Colonic mucosa (tissue), 4 donors: ENCODE measurements around the gene NXPH1. TPM values are rescaled to one million over a fixed set of nuclear protein-coding genes. Genes with fewer than 3 reads are reported as not detected.

Experiments used
- DNase-seq: peaks from one replicate; pipeline ENCODE4 v3.0.0-alpha.2; 2020
- H3K27ac ChIP-seq: fragments of 200-600 bp; one replicate; pipeline ENCODE4 v1.8.0; 2021
- H3K27me3 ChIP-seq: fragments of 200-600 bp; one replicate; pipeline ENCODE4 v1.8.0; 2021
- H3K36me3 ChIP-seq: fragments of 200-600 bp; one replicate; pipeline ENCODE4 v1.8.0; 2021
- H3K4me1 ChIP-seq: fragments of 200-600 bp; one replicate; pipeline ENCODE4 v1.8.0; 2021; ENCODE audit warnings: mild to moderate bottlenecking
- H3K4me3 ChIP-seq: fragments of 200-600 bp; one replicate; pipeline ENCODE4 v1.8.0; 2021
- H3K9ac ChIP-seq, 2 donors: one replicate each; pipeline ENCODE4 v1.7.0; 2013; ENCODE audit warnings: control low read depth in 2 of 2, low read depth in 2 of 2, low read length in 2 of 2
- H3K9me3 ChIP-seq: fragments of 200-600 bp; one replicate; pipeline ENCODE4 v1.8.0; 2021
- CTCF ChIP-seq: fragments of 200-600 bp; IDR thresholded peaks from one replicate; pipeline ENCODE4 v1.8.0; 2022; ENCODE audit warnings: antibody characterized with exemption, mild to moderate bottlenecking
- intact Hi-C: fragments of 100-400 bp; cut with DNase I; formaldehyde crosslinking; loops from one replicate; pipeline ENCODE4 v1.14.1; 2022
- total RNA-seq, 2 donors: library from RNA; stranded (reverse); fragmentation: NEBNext Ultra II Directional in 1 of 2; extraction: Animal tissue kit (Norgen Biotek cat#: 25700) in 1 of 2; gene quantifications; one replicate each; pipeline ENCODE4 v1.2.1, GENCODE V29; 2021
- donor health status: healthy.
- donor health status: DM: no; HTN: no; CAD: no.
- donor health status: DM: no; HTN: no; CAD: no.

NXPH1 gene
- total RNA-seq, 2 donors from 2014 or later: 0.30 TPM; not detected in 1

DNA sequence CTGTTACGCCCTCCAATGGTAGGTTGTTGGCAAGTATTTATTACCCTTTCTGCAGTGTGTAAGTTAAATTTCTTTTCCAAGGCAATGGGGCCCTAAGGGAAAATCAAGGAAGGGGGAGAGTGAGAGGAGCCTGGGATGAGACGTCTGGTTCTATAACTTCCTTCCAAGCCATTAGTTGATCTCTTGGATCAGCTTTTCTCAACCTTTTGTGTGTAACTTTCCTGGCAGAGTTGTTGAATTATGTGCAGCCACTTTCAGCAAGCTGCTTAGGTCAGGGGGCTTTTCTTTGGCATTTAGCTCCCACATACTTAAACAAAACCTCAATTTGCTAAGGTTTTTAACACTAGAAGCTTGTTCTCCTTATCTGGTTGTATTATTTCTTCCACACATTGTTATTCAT is 127.1 kb downstream of the NXPH1 start:
- H3K4me3 ChIP-seq: no peak overlapping the region
- H3K27ac ChIP-seq: no peak overlapping the region
- intact Hi-C loops: no loop called here
- no peaks in the 10 kb centered on the region for H3K36me3 ChIP-seq
- no peak for DNase-seq
- H3K4me1 ChIP-seq: no peaks in the 10 kb centered on the region
- H3K27me3 ChIP-seq: no peaks in the 10 kb centered on the region
- TF ChIP-seq CTCF: no peak
- no peaks in the 10 kb centered on the region for H3K9me3 ChIP-seq
- H3K9ac ChIP-seq: no peak overlapping the region

GRCh38 chr7:8561449-8561848 is 128.0 kb downstream of the NXPH1 start:
- no peak for DNase-seq
- TF ChIP-seq CTCF: no peak

DNA sequence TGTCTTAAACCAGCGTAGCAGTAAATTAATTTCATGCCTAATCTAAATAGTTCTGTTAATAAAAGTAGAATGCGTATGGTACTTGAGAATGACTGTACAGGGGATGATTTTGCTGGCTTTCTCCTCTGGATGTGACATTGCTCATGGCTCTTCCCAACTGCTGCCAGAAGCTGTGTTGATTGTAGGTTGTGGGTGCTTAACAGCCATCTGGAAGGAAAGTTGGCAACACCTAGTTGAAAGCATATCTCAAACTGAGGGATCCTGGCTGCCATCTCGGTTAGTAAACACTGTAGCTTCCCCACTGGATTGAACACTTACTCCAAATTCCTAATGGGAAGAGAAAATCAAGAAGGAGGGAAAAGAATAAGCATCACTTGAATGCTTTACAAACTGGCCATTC is 130.9 kb downstream of the NXPH1 start:
- Histone ChIP-seq H3K27me3 (no peaks in the 10 kb centered on the region), H3K4me3 (no peak overlapping the region), H3K27ac (no peak overlapping the region), H3K4me1 (no peaks in the 10 kb centered on the region), H3K9ac (no peak overlapping the region), H3K9me3 (no peaks in the 10 kb centered on the region), H3K36me3 (no peaks in the 10 kb centered on the region)
- DNase-seq: no peak
- no peak for TF ChIP-seq CTCF
- intact Hi-C loops: no loop called here

More at GRCh38 chr7:8561449-8561848, 128.0 kb downstream of the NXPH1 start:
- H3K27me3 ChIP-seq: no peaks in the 10 kb centered on the region
- H3K4me1 ChIP-seq: no peaks in the 10 kb centered on the region
- H3K36me3 ChIP-seq: no peaks in the 10 kb centered on the region
- H3K4me3 ChIP-seq: no peak overlapping the region
- no peak overlapping the region for H3K27ac ChIP-seq
- H3K9me3 ChIP-seq: no peaks in the 10 kb centered on the region
- intact Hi-C loops: no loop called here
- no peak overlapping the region for H3K9ac ChIP-seq

DNA sequence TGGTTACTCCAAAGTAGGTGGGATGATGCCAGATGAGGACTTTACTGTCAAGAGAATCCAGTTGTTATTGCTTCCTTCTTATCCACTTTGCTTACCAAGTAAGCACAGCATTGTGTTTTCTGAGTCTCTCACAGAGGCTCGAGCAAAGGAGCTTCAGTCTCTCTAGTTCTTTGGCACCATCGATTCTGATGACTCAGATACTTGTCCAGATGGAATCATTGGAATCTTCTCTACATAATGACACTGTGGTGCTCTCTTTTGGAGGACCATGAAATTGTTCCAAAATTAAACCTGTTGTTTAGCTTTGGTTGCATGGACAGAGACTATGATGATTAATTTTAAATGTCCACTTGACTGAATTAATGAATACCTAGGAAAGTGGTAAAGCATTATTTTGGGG is 132.6 kb downstream of the NXPH1 start:
- no peak overlapping the region for H3K9ac ChIP-seq
- no peak for DNase-seq
- no peak overlapping the region for H3K27ac ChIP-seq
- no peak overlapping the region for H3K4me3 ChIP-seq
- intact Hi-C loops: no loop called here
- no peaks in the 10 kb centered on the region for H3K27me3 ChIP-seq
- no peaks in the 10 kb centered on the region for H3K9me3 ChIP-seq
- H3K36me3 ChIP-seq: no peaks in the 10 kb centered on the region
- H3K4me1 ChIP-seq: no peaks in the 10 kb centered on the region
- no peak for TF ChIP-seq CTCF

DNA sequence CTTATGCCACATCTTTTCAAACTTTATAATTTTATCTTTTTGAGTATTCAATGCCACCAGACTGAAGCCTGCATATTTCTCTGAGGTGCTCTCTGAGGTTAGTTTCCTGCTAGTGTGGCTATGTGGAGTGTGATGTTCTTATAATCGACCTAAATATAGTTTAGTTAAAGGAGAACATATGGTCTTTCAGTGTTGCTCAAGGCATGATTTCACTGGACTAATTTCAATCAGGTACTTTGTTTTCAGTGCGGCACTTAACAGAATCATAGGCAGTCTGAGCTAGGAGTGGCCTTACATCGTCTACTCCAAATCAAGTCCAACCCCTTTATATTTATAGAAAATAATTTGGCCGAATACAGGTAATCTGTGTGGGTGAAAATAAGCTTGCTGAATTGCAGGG is 134.2 kb downstream of the NXPH1 start:
- no peak overlapping the region for H3K9ac ChIP-seq
- H3K4me1 ChIP-seq: no peaks in the 10 kb centered on the region
- H3K27me3 ChIP-seq: no peaks in the 10 kb centered on the region
- intact Hi-C loops: no loop called here
- no peak for DNase-seq
- no peak overlapping the region for H3K27ac ChIP-seq
- H3K4me3 ChIP-seq: no peak overlapping the region
- H3K9me3 ChIP-seq: no peaks in the 10 kb centered on the region
- no peak for TF ChIP-seq CTCF
- no peaks in the 10 kb centered on the region for H3K36me3 ChIP-seq
